ENCODE measurements around the gene RGS3. TPM values are rescaled to one million over a fixed set of nuclear protein-coding genes. Genes with fewer than 3 reads are reported as not detected.

Gene RGS3
- total and polyA plus RNA-seq, 10 of the 15 experiments (the other 5 are each of a cell fraction or from before 2014, with no cell fraction given), result 2.9 to 138 (median 28.8) TPM

- Histone ChIP-seq H3K27ac (ENCODE audit: control insufficient read depth, insufficient read depth) (no peak overlapping the region), H3K27me3 (replicated peaks in 1 of 2; ENCODE audit: control insufficient read depth in 2 of 2, insufficient read depth in 2 of 2, low read length in 1 of 2) (no peaks in the 10 kb centered on the region), H4K20me1 (ENCODE audit: control insufficient read depth, insufficient read depth) (no peaks in the 10 kb centered on the region), H3K4me2 (ENCODE audit: control insufficient read depth, insufficient read depth) (no peak overlapping the region), H3K79me2 (ENCODE audit: control insufficient read depth, insufficient read depth, low read length) (no peaks in the 10 kb centered on the region), H3K36me3 (ENCODE audit: control insufficient read depth in 2 of 2, insufficient read depth in 2 of 2, low read length in 1 of 2) (peaks cover 0 to 3% of the 10 kb centered on the region in 2 experiments; a peak in 3 of 4 replicates), H3K4me3 (no peak overlapping the region), H2AFZ (ENCODE audit: control insufficient read depth, low read depth, low read length) (no peak overlapping the region), H3K9ac (ENCODE audit: control insufficient read depth, insufficient read depth, low read length) (no peak overlapping the region), H3K4me1 (ENCODE audit: control insufficient read depth, insufficient read depth, low read length) (peaks cover 7% of the 10 kb centered on the region; the same call in 1 of the 2 replicates), H3K9me3 (replicated peaks; ENCODE audit: control insufficient read depth, insufficient read depth, low read length) (no peaks in the 10 kb centered on the region)
- ChIA-PET POLR2A (interaction anchor here (0.7 to 1.4 kb wide), 2 partner anchors 11 to 192 kb away, joined by 3 to 4 read pairs; partner anchors contain the start of genes C9orf43 and POLE3), CTCF (interaction anchor here (1.1 to 6.1 kb wide), 8 partner anchors 7 to 155 kb away, joined by 4 to 62 read pairs (median 7); no protein-coding TSS in a partner anchor), RAD21 (ENCODE audit: unreplicated experiment) (interaction anchor here (1.0 to 3.6 kb wide), 9 partner anchors 8 to 82 kb away, joined by 3 to 22 read pairs (median 5); no protein-coding TSS in a partner anchor), SMC1A (ENCODE audit: uncharacterized antibody, unreplicated experiment) (interaction anchor here (0.6 to 4.4 kb wide), 9 partner anchors 9 to 155 kb away, joined by 3 to 28 read pairs (median 4); no protein-coding TSS in a partner anchor)
- FAIRE-seq, result no peak
- in situ Hi-C loops (cut with MboI), result no loop called here
- no peak for DNase-seq (ENCODE audit: low read depth, low spot score)
- BruUV-seq (replicated peaks), result no TSS peak
- 72% methylated on average over 5 of the region's 5 CpGs for WGBS (ENCODE audit: insufficient coverage, insufficient replicate concordance, low lambda C conversion rate, missing lambda C conversion rate)
- intact Hi-C loops (cut with micrococcal nuclease; ENCODE audit: unreplicated experiment), result no loop called here
- no peak for ATAC-seq
- TF ChIP-seq SIX5 (IDR thresholded peaks at IDR 0.05; ENCODE audit: low read depth, low read length, severe bottlenecking) (no peak), ZNF687 (IDR thresholded peaks at IDR 0.05) (no peak), ATF3 (IDR thresholded peaks at IDR 0.05; ENCODE audit: borderline replicate concordance, extremely low read depth, low read depth, low read length) (no peak), WRNIP1 (IDR thresholded peaks at IDR 0.05; ENCODE audit: borderline replicate concordance, low read depth, low read length) (no peak), FOXK2 (IDR thresholded peaks at IDR 0.05) (no peak), RELB (IDR thresholded peaks at IDR 0.05; ENCODE audit: low read depth) (no peak), RB1 (IDR thresholded peaks at IDR 0.05; ENCODE audit: borderline replicate concordance) (no peak), SUZ12 (IDR thresholded peaks at IDR 0.05; ENCODE audit: unreplicated experiment) (no peak), ATF2 (IDR thresholded peaks at IDR 0.05; ENCODE audit: low read length) (no peak), SMC3 (IDR thresholded peaks at IDR 0.05; ENCODE audit: borderline replicate concordance, low read length) (no peak)
These were observed 138.1 kb downstream of the RGS3 start for GRCh38 chr9:113601656-113602055.

All from GM12878 (cell line).